ENCODE results near the gene TRIM9.

The TRIM9 gene

GRCh38 chr14:51041108-51041531, 53.8 kb downstream of the TRIM9 start:
- TF ChIP-seq, protein P1, sequence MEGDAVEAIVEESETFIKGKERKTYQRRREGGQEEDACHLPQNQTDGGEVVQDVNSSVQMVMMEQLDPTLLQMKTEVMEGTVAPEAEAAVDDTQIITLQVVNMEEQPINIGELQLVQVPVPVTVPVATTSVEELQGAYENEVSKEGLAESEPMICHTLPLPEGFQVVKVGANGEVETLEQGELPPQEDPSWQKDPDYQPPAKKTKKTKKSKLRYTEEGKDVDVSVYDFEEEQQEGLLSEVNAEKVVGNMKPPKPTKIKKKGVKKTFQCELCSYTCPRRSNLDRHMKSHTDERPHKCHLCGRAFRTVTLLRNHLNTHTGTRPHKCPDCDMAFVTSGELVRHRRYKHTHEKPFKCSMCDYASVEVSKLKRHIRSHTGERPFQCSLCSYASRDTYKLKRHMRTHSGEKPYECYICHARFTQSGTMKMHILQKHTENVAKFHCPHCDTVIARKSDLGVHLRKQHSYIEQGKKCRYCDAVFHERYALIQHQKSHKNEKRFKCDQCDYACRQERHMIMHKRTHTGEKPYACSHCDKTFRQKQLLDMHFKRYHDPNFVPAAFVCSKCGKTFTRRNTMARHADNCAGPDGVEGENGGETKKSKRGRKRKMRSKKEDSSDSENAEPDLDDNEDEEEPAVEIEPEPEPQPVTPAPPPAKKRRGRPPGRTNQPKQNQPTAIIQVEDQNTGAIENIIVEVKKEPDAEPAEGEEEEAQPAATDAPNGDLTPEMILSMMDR (IDR thresholded peaks at IDR 0.05; ENCODE audit: borderline replicate concordance, insufficient read depth, low read depth, low read length) = no peak
- no peak overlapping the region for H3K4me3 ChIP-seq (ENCODE audit: low read depth, low read length)

GRCh38 chr14:51039252-51039651, 55.7 kb downstream of the TRIM9 start:
- no peak overlapping the region for H3K4me3 ChIP-seq (ENCODE audit: low read depth, low read length)
- TF ChIP-seq, protein P1 (IDR thresholded peaks at IDR 0.05; ENCODE audit: borderline replicate concordance, insufficient read depth, low read depth, low read length) = no peak

- no peak overlapping the region for H3K4me3 ChIP-seq (ENCODE audit: low read depth, low read length)
- TF ChIP-seq, protein P1 (IDR thresholded peaks at IDR 0.05; ENCODE audit: borderline replicate concordance, insufficient read depth, low read depth, low read length) = no peak
These were observed 59.2 kb downstream of the TRIM9 start for GRCh38 chr14:51035611-51036192.

DNA sequence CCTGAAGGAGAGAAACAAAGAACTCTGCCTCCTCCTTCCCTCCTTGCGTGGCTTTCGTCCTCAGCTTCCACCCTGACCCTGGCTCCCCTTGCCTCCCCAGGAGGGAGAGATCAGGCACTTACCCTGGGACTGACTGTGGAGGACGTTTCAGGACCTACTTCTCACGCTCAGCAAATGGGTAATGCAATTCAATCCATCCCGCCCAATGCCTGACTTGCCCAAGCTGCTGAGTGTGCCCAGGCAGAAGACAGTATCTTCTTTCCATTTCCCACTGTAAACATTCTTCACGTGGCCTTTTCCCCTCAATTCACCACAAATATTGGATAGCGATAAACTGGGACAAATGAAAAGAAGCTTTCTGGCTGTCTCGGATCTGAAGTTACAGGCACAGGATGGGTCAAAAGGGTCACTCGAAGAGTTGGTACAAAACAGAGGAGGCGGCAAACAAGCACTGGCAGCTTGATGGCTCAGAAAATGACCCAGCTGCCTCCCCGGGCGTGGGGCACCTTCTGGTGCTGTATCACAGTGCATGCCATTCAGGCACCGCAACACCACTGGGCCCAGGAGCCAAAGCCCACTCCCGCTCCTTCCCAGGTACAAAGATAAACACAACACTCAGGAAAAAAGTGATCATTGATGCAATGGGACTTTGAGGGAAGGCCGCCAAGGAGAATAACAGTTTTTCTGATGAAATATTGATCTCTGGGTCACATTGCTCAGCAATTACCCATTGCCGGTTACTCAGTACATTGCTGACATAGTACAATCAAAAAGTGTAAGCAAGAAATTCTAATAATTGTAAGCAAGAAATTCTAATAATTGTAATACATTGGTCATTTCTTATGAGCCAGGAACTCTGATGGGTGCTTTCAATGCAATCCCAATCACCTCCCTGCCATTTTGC, 65.8 kb downstream of the TRIM9 start:
- no peak overlapping the region for H3K4me3 ChIP-seq (ENCODE audit: low read depth, low read length)
- TF ChIP-seq, protein P1 (IDR thresholded peaks at IDR 0.05; ENCODE audit: borderline replicate concordance, insufficient read depth, low read depth, low read length) = no peak

DNA sequence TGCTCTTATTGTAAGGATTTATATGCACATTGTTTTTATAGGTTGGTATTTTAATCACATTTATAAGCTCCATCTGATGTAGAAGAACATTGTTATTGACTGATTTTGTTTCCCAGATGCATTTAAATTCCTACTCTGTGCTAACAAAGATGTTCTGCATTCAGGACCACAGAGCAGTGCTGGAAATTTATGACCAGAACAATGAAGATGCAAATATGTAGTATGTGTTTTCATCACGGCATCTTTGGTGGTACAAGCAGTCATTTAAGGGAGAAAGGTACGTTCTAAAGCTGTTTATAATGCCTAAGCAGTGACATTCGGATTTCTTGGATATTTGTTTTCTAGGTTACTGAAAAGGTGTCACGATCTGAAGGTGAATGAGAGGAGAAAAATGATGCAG, 66.5 kb downstream of the TRIM9 start:
- TF ChIP-seq, protein P1 (IDR thresholded peaks at IDR 0.05; ENCODE audit: borderline replicate concordance, insufficient read depth, low read depth, low read length) = no peak
- H3K4me3 ChIP-seq (ENCODE audit: low read depth, low read length) = no peak overlapping the region

- TF ChIP-seq, protein P1 (IDR thresholded peaks at IDR 0.05; ENCODE audit: borderline replicate concordance, insufficient read depth, low read depth, low read length) = no peak
- H3K4me3 ChIP-seq (ENCODE audit: low read depth, low read length) = no peak overlapping the region
These were observed 70.5 kb downstream of the TRIM9 start for GRCh38 chr14:51024377-51024776.

GRCh38 chr14:51023964-51024363, 70.9 kb downstream of the TRIM9 start:
- TF ChIP-seq, protein P1 (IDR thresholded peaks at IDR 0.05; ENCODE audit: borderline replicate concordance, insufficient read depth, low read depth, low read length) = no peak
- no peak overlapping the region for H3K4me3 ChIP-seq (ENCODE audit: low read depth, low read length)

Measured in GM12875 (cell line).